ENCODE measurements around the gene RGS19.

- TF ChIP-seq CTCF (IDR thresholded peaks at IDR 0.05) (no peak), POLR2A (IDR thresholded peaks at IDR 0.05) (no peak)
Measured at GRCh38 chr20:64068386-64069208, 10.7 kb downstream of the RGS19 start.
